Esophagus muscularis mucosa (tissue), 4 donors: ENCODE data around the gene ADK. TPM values are rescaled to one million over a fixed set of nuclear protein-coding genes. Genes with fewer than 3 reads are reported as not detected.
A peak's percentile ranks its signal among the peaks of the same experiment; 100 is the strongest.

ENCODE experiments used
- DNase-seq: peaks from one replicate; pipeline ENCODE4 v3.0.0-alpha.2; 2017; ENCODE audit errors: extremely low spot score
- H3K27ac ChIP-seq, 4 donors: fragments of 200-600 bp; sonication (generic); replicated peaks in 1 of 4; 1 replicate in 3 of 4; 2 replicates in 1 of 4; pipeline ENCODE4 v1.5.1; 2016 to 2019; ENCODE audit warnings: mild to moderate bottlenecking in 1 of 4
- H3K27me3 ChIP-seq, 4 donors: fragments of 200-600 bp; sonication (generic); one replicate each; pipeline versions ENCODE4 v1.5.1 to v1.6.0; 2016 to 2019
- H3K36me3 ChIP-seq, 4 donors: fragments of 200-600 bp; sonication (generic); one replicate each; pipeline ENCODE4 v1.5.1; 2016 to 2019
- H3K4me1 ChIP-seq, 4 donors: fragments of 200-600 bp; sonication (generic); one replicate each; pipeline ENCODE4 v1.5.1; 2016 to 2019
- H3K4me3 ChIP-seq, 4 donors: fragments of 200-600 bp; sonication (generic); 1 replicate in 2 of 4; 2 replicates in 2 of 4; pipeline ENCODE4 v1.5.1; 2016 to 2019; ENCODE audit warnings: mild to moderate bottlenecking in 4 of 4, moderate library complexity in 1 of 4
- H3K9me3 ChIP-seq, 4 donors: fragments of 200-600 bp; sonication (generic); 1 replicate in 3 of 4; 2 replicates in 1 of 4; pipeline ENCODE4 v1.5.1; 2016 to 2019
- CTCF ChIP-seq, 3 experiments: fragments of 200-600 bp in 2 of 3; fragments of 450-650 bp in 1 of 3; sonication (generic) in 2 of 3; IDR thresholded peaks; one replicate each; pipeline ENCODE4 v1.5.1; 2017 to 2019; ENCODE audit warnings: antibody characterized with exemption in 3 of 3, mild to moderate bottlenecking in 2 of 3, moderate library complexity in 1 of 3
- EP300 ChIP-seq: sonication (generic); formaldehyde crosslinking; IDR thresholded peaks from one replicate; pipeline ENCODE4 v1.6.1; 2017; ENCODE audit warnings: antibody characterized with exemption
- POLR2A ChIP-seq: fragments of 450-650 bp; IDR thresholded peaks from one replicate; pipeline ENCODE4 v1.6.1; 2017; ENCODE audit warnings: antibody characterized with exemption, moderate library complexity, mild to moderate bottlenecking, low read depth
- POLR2AphosphoS5 ChIP-seq, 2 donors: sonication (generic); formaldehyde crosslinking; IDR thresholded peaks; one replicate each; pipeline ENCODE4 v1.6.1; 2017; ENCODE audit warnings: antibody characterized with exemption in 2 of 2
- WGBS: methylation state at CpG from one replicate; pipeline ENCODE4 v1.1.5; 2018; 5-methylcytosine and 5-hydroxymethylcytosine counted together
- intact Hi-C: fragments of 100-400 bp; cut with DNase I; formaldehyde crosslinking; loops from one replicate; pipeline ENCODE4 v1.15.1; 2023
- total RNA-seq, 4 donors: library from RNA; depleted of rRNA; stranded (reverse); fragments of >200 nt; gene quantifications; one replicate each; pipeline versions ENCODE4 v1.1.0 to v1.2.1, GENCODE V29; 2016

Gene ADK
- total RNA-seq, 4 donors from 2014 or later: 20.2 to 23.3 (median 21.2) TPM

GRCh38 chr10:74419958-74420375, 268.9 kb downstream of the ADK start:
- 94% methylated on average over 2 of the region's 2 CpGs for WGBS
- H3K9me3 ChIP-seq: no peaks in the 10 kb centered on the region
- H3K4me1 ChIP-seq: peaks cover 0 to 6% (median 0%) of the 10 kb centered on the region in 4 donors
- intact Hi-C loops: loop anchor here (5.0 to 10.0 kb wide), 2 partner anchors 605 to 682 kb away; no protein-coding TSS in a partner anchor
- H3K36me3 ChIP-seq: no peaks in the 10 kb centered on the region
- DNase-seq: no peak
- TF ChIP-seq POLR2A (no peak), CTCF (IDR thresholded peaks at IDR 0.05) (peak; percentile 45 to 51 (median 50))
- H3K27ac ChIP-seq: no peak overlapping the region
- no peaks in the 10 kb centered on the region for H3K27me3 ChIP-seq
- no peak overlapping the region for H3K4me3 ChIP-seq

GRCh38 chr10:74424565-74424964, 273.5 kb downstream of the ADK start:
- no peak for TF ChIP-seq EP300
- TF ChIP-seq POLR2AphosphoS5 (IDR thresholded peaks at IDR 0.05): no peak
- TF ChIP-seq POLR2A: no peak
- TF ChIP-seq CTCF (IDR thresholded peaks at IDR 0.05): no peak
- no peaks in the 10 kb centered on the region for H3K27me3 ChIP-seq
- no peaks in the 10 kb centered on the region for H3K9me3 ChIP-seq
- no peaks in the 10 kb centered on the region for H3K36me3 ChIP-seq
- intact Hi-C loops: loop anchor here (5.0 to 10.0 kb wide), 2 partner anchors 600 to 678 kb away; no protein-coding TSS in a partner anchor
- 98% methylated on average over 1 of the region's 1 CpG for WGBS
- no peak overlapping the region for H3K4me3 ChIP-seq
- no peak overlapping the region for H3K27ac ChIP-seq
- no peak for DNase-seq
- H3K4me1 ChIP-seq: no peaks in the 10 kb centered on the region

- Histone ChIP-seq H3K27ac (no peak overlapping the region), H3K9me3 (no peaks in the 10 kb centered on the region), H3K4me3 (no peak overlapping the region), H3K36me3 (no peaks in the 10 kb centered on the region), H3K4me1 (no peaks in the 10 kb centered on the region), H3K27me3 (no peaks in the 10 kb centered on the region)
- WGBS: 94% methylated on average over 2 of the region's 2 CpGs
- TF ChIP-seq POLR2A (no peak), EP300 (no peak), CTCF (IDR thresholded peaks at IDR 0.05) (no peak), POLR2AphosphoS5 (IDR thresholded peaks at IDR 0.05) (no peak)
- intact Hi-C loops: loop anchor here (10.0 kb wide), 1 partner anchor 599 kb away; no protein-coding TSS in a partner anchor
- DNase-seq: no peak
Measured at GRCh38 chr10:74425456-74426001, 274.5 kb downstream of the ADK start.

- 98% methylated on average over 4 of the region's 4 CpGs for WGBS
- intact Hi-C loops: no loop called here
Measured at GRCh38 chr10:74431816-74432215, 280.8 kb downstream of the ADK start.

More at GRCh38 chr10:74431816-74432215, 280.8 kb downstream of the ADK start:
- peaks cover 0 to 10% (median 4%) of the 10 kb centered on the region in 4 donors for H3K4me1 ChIP-seq
- H3K27ac ChIP-seq: no peak overlapping the region
- H3K27me3 ChIP-seq: no peaks in the 10 kb centered on the region
- TF ChIP-seq POLR2A (no peak), EP300 (no peak), CTCF (IDR thresholded peaks at IDR 0.05) (no peak), POLR2AphosphoS5 (IDR thresholded peaks at IDR 0.05) (no peak)
- H3K9me3 ChIP-seq: no peaks in the 10 kb centered on the region
- H3K4me3 ChIP-seq: no peak overlapping the region
- no peak for DNase-seq
- no peaks in the 10 kb centered on the region for H3K36me3 ChIP-seq
